ENCODE data around the gene MYT1.

The MYT1 gene

DNA sequence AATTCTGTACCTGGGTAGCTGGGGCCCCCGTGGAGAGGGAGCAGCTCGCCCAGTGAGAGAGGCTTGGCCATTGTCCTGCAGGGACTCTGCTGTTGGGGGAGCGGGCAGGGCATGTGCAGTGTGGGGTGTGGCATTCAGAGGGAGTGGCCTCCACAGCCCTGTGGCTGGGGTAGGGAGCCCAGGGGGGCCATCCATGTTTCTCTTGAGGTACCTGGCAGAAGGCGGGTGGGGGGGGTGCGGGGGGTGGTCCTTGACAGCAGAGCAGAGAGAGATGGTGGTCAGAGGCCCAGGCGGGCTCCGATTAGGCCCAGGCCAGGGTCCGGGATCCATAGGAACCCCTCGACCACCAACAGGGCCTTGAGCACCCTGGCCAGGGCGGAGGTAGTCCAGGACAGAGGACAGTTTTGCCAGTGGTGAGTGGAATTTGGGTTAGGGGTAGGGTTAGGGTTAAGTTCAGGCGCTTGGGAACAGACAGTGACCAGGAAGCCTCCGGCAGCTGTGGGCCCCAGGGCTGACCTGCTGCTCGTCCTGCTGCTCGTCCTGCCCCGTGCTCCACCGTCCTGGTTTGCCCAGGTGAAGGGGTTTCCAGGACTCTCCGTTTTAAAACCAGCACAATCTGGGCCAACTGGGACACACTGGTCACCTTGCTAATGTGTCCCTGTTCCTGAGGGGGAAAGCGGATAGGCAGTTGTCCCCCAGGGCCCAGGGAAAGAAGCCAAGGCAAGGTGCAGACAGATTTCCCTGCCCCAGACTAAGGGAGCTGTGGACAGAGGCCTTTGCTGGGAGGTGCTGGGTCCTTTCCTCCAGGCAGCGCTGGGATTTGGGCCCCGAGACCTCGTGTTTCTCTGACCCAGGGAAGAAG lies 24.8 kb upstream of the MYT1 start:
- DNase-seq (ENCODE audit: low read depth in 2 of 2) = no peak

DNA sequence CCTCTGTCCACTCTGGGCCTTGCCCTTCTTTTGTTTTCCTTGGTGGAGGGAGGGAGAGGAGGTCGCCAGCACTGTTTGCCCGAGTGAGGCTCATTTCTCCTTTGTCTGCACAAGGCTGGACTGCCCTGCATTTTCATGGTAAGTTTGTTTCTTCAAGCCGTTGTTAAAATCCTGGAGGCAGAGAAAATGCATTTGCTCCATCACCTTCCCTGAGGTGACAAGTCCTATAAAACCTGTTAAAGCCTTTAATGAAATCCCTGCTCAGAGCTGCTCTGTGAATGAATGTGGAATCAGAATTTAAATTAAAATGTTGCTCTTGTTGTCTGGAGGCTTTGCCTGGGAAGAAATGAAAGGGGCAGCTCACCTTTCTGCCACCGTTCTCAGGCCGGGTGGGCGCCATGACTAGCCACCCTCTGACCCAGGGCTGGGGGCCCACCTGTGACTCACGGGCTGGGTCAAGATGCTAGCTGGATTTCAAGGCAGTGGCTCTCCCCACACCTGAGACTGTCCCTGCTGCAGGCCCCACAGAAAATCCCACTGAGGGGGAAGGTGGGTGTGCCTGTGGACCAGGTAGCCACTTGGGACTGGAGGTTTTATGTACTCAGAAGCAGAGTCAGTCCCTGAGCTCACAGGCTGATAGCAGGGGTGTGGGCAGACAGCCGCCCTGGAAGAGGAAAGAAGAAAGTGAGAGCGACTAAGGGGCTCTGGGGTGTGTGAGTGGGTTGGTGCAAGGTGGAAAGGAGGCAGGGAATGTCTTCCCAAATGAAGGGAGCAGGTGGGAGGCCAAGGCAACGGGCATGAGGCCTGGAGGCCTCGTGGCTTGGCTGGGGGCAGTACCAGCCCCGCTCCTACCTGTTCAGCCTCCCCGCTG lies 24.0 kb upstream of the MYT1 start:
- DNase-seq (ENCODE audit: low read depth in 2 of 2) = no peak

DNA sequence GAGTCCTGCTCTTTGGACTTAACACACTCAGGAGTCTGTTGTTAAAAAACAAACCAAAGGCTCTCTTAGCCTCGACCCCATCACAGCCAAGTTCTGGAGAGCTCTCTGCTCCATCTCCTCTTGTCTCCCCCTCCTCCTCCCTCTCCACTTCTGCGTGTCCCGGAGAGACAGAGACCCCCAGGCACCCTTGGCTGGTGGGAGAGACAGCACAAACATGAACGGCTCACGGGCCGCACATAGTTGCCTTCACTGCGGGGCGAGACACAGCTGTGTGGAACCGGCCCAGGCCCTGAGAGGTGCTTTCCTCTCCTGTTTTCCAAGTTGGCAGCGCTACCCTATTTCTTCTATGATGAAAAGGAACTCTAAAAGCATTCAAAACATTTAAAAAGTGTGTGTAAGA lies 23.3 kb upstream of the MYT1 start:
- no peak for DNase-seq (ENCODE audit: low read depth in 2 of 2)

DNA sequence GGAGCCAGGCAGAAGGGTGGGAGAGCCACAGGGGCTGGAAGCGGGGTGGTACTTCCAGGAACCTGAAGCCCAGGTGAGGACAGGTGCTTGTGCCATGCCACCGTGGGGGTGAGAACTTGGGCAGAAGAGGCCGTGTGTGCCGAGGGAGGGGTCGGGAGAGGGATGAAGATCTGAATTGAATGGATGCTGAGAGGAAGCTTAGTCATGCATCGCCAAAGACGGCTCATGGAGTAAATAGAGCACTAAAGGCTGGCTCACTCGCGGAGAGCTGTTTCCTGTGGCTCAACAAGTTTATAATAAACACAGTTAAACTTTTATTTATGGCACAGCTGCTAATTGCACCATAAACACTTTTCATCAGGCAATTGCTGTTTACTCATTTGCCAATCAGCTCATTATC lies 21.7 kb upstream of the MYT1 start:
- DNase-seq (ENCODE audit: low read depth in 2 of 2) = no peak

DNA sequence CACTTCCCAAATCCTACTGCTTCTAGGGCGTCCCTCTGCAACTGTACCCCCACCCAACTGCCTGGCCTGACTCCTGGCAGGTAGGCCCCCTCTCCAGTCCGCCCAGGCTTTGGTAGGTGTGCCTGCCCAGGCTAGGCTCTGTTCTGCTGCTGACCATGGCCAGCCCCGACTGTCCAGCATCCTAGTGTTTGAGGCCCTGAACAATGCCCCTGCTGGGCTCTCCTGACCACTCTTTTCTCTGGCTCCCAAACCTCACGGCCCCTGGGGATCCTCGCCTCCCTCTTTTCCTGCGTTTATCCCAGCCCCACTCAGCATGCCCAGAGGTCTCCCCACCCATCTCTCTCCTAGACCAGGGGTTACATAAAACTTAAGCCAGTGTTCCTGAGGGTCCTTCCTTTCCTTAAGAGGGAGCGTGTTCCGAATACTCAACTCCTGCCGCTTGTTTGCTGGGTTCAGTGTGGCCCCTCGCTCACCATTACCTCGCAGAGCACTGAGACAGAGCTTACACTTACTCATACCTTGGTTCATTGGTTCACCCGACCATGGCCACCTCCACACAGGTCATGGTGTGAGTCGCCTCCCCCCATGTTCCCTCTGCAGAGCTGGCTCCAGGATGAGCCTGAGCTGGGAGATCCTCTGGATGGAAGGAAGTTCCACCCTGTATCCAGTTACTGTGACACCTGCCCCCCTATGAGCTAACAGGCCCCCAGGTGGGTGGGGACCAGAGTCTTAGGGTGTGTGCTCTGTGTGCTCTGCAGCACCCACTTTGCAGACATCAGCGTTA lies 21.0 kb upstream of the MYT1 start:
- no peak for DNase-seq (ENCODE audit: low read depth in 2 of 2)

DNA sequence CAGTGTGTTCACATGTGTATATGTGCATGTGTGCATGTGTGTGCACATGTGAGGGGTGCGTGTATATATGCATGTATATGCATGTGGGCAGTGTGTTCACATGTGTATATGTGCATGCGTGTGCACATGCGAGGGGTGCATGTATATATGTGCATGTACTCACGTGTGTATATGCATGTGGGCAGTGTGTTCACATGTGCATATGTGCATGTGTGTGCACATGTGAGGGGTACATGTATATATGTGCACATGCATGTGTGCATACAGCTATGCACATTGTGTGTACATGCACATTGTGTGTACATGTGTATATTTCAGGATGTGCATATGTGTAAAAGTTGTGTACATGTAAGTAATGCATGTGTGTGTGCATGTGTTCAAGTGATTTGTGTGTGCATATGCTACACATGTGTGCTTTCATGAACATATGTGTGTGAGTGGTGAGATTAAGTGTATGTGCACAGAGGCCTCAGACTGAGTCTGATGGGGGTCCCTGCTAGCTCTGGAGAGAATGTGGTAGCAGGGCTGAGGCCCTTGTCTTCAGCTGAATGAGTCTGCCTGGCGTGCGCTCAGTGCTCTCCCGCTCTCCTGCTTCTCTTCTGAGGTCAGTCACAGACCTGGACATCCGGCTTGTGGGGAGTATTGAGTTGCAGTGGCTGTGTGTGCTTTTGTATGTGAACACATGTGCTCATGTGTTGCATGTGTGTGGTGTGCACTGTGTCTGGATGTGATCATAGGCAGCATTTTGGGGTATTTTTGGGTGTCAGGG lies 19.9 kb upstream of the MYT1 start:
- no peak for DNase-seq (ENCODE audit: low read depth in 2 of 2)

DNA sequence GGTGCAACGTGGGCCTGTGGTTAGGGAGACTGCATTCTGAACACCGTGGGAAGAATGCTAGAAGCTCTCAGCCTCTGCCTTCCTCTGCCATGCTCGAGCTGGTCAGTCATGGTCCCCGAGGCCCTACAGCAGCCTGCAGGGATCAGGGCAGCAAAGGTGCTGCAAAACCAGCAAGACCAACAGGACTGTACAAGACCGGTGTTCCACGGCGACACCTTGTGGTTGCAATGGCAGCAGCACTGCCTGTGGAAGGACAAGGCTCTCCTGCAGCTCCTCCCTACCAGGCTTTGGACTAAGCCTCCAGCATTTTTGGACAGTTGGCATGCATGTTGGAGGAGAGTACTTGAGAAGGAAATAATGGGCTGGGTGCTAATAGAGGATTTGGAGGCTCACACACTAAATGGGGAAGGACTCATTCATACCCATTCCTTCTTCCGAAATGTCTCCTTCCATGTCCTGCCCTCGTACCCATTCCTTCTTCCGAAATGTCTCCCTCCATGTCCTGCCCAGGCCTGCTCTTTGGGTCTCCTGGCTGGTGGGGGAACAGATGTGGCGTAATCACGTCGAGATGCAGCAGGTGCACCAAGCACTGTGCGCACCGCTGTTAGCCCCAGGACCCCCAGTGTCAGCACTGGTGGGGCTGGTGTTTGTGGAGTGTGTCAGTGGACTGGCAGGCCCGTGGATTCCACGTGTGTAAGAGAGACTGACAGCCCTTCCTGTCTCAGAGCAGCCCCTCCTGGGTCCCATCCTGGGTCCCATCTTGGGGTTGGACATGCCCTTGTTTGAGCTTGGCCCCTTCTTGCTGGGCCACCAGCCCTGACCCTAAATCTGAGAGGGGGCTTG lies 18.6 kb upstream of the MYT1 start:
- DNase-seq (ENCODE audit: low read depth in 2 of 2) = no peak

DNA sequence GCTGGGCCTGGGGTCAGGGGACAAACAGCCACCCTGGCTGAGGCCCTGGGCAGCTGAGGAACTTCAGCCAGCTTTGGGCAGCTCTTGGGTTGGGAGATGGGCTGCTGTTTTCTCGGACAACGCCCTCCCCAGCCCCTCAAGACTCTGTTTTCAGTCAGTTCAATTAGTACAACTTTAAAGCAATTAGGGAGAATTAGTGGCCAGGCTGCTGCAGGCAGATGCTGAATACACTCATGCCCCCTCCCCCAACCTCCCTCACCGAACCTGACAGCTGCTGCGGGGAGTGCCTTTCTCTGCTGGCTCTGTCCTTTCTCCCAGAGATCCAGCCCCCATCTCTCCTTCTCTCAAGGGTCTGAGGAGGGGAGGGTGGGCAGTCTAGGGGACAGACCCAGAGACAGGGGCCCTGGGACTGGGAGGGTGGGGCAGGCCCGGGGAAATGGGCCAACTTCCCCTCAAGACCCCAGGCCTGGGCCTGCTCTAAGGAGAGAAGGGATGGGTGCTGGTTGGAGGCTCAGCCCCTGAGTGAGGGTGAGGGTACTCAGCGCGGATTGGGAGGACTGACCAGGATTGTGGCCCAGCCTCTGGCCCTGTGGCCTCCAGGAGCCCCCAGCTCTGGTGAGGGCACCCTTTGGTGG lies 17.8 kb upstream of the MYT1 start:
- DNase-seq (ENCODE audit: low read depth in 2 of 2) = no peak

DNA sequence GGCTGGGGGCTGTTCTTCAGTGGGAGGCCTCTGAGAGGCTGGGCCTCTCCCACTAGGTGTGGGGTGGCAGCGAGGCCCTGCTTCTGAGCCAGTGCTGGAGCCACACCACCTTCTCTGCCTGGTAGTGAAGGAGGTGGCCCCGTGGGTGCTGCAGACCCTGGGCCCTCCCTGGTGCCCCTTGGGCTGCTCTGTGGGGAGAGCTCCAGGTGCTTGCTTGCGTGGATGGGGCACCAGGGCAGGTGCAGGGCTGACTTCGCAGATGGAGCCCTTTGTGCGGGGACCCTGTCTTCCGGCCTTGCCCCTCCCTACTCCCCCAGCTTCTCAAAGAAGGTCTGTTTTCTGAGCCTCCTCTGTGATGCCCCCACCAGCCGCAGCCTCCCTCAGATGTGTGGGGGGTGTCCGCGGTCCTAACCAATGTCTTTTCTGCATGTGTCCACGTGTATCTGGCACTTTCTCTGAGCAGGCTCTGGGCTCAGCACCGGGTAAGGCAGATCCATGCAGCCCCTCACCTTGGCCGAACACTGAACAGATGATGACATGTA lies 17.2 kb upstream of the MYT1 start:
- DNase-seq (ENCODE audit: low read depth in 2 of 2) = no peak

DNA sequence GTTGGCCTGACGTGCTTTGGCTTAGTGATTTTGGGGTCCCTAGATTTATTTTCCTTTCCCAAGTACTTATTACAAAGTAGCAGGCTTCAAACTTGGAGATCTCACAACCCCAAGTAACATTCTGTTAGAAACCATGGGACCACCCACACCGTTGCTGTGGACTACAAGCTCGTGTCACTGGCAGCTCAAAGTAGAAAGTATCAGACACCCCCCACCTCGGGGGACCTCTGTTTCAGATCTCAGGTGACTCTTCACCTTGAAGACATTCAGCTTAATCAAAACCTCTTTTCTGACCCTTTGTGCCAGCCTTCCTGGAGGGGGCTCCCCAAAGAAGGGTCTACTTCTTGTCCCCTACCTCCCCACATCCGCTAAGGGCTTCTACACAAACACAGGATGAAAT lies 15.7 kb upstream of the MYT1 start:
- no peak for DNase-seq (ENCODE audit: low read depth in 2 of 2)

DNA sequence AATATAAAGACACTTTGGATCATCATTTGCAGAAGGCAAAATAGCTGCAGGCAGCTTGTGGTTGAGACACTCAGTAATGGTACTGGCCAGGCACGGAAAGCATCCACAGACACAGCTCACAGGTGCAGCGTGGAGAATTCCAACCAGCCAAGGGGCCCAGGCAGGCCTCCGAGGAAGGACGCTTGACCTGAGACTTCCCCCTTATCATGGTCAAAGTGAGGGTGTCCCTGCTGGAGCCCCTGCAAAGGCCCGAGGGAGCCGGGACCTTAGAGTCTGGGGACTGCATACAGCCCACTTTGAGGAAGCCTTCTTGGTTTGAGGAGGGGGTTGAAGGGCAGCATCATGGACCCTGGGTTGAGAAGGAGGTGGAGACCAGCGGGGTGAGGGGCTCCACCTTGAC lies 15.1 kb upstream of the MYT1 start:
- no peak for DNase-seq (ENCODE audit: low read depth in 2 of 2)

DNA sequence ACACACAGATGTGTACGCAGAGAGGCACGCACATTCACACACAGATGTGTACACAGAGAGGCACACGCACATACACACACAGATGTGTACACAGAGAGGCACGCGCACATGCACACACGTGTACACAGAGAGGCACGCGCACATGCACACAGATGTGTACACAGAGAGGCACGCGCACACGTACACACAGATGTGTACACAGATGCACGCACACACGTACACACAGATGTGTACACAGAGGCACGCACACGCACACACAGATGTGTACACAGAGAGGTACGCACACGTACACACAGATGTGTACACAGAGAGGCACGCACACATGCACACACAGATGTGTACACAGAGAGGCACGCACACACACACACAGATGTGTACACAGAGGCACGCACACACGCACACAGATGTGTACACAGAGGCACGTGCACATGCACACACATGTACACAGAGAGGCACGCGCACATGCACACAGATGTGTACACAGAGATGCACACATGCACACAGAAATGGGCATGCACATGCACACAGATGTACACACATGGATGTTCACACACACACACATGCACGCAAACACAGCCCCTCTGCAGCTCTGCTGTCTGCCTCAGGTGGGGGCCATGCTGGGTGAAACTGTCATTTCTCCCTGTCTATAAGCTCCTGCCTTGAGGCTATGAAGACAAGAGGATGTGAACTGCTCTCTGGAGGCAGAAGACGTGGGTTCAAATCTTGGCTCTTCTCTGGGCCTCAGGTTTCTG lies 14.3 kb upstream of the MYT1 start:
- no peak for DNase-seq (ENCODE audit: low read depth in 2 of 2)

DNA sequence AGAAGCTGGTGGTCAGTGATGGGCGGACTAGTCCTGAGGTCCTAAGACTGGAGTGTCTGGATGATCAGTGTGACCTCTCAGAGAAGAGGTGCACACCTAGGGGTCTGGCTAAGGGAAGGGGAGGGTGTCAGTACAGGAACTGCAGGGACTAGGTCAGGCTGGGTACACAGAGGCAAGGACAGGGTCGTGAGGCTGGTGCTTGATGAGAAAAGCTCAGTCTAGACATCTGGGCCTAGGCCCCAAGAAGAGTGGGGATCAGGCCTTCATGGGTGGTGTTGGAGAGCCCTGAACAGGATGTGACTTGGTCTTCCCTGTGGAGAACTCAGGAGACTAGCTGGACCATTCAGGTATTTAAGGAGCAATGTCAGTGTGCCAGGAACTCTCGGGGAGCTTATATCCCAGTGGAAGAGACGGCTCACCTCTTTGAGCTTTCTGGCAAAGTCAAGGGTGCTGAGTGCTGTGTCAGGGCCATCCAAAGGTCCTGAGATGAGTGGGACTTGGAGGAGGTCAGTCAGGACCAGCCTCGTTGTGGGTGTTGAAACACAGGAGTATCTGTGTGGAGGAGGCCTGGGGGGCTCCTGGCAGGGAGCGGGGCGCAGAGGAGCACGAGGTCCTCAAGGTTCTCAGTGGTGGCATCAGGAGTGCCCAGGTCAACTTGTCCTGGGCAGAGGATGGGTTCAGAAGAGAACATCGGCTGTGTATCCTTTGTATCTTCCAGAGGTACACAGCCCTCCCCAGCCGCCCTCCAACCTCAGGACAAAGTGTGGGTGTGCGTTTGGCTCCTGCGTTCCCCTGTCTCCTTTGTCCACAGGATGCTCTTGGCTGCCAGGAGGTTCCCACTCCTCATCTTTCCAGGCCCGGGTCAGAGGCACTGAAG lies 13.3 kb upstream of the MYT1 start:
- no peak for DNase-seq (ENCODE audit: low read depth in 2 of 2)

DNA sequence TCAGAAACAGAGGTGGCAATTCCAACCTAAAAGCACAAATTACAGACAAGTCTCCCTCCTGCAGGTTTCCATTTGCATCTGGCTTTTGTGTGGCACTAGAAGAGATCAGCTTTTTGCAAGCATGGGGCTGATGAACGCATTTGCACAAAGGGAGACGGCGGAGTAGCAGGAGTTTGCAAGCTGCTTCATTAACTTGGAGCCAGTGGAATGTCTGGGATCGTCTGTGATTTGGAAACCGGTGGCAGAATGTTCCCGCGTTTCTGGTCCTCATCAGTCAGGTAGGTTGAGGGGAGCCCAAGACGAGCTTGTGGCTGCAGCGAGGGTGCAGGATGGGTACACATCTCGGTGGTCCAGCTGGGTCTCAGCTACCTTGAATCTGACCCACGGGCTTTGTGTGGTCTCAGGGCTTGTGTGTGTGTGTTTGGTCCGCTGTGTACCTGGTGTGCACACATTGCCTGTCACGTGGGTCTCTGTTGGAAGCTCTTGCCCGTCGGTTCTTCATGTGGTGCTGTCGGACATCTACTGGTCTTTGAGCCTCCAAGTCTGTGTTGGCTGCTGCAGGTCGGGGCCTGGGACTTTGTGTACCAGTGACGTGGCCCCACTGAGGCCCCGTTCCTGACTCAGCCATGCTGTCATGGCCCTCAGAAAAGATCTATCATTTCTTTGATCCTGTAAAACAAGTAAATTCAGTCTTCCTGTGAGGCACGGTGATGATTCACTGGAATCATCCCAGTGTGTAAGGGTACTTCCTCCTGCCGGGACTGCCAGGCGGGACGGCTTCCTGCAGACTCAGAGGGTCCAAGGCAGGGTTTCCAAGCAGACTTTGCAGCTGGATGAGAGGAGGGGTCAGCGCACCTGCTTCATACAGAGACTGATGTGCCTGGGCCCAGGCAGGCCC lies 12.4 kb upstream of the MYT1 start:
- DNase-seq (ENCODE audit: low read depth in 2 of 2) = no peak

DNA sequence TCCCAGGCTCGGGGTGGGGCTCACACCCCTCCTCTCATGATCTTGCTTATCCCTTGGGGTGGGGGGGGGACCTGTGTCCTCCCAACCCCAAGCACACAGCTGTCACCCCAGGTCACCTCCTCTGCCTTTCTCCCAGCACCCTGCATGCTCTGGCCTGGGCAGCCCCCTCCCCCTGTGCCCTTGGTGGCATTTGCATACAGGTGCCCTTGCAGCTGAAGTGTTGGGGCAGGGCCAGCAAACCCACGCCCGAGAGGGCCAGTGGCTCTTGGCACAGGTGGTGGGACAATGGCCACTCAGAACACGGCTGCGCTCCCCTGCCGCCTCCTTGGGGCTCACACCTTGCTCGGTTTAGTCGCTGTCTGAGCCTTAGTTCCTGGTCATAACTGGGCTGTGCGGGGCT lies 11.3 kb upstream of the MYT1 start:
- DNase-seq (ENCODE audit: low read depth in 2 of 2) = no peak

DNA sequence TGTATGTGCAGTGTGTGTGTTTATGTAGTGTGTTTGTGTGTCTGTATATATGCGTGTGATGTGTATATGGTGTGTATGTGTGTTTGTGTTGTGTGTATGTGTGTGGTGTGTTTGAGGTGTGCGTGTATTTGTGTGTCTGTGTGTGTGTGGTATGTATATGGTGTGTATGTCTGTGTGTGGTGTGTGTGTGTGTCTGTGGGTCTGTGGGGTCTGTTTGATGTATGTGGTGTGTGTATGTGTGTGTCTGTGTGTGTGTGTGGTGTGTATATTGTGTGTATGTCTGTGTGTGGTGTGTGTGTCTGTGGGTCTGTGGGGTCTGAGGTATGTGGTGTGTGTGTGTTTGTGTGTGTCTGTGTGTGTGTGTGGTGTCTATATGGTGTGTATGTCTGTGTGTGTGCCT lies 10.8 kb upstream of the MYT1 start:
- no peak for DNase-seq (ENCODE audit: low read depth in 2 of 2)

Measured in stimulated activated CD4-positive, alpha-beta T cell treated with anti-CD3 and anti-CD28 coated beads, Interleukin-1b, Interleukin-23, amount 100 ng/mL, for 1 hour (primary cell).